ENCODE results near the gene WNT5B. TPM values are rescaled to one million over a fixed set of nuclear protein-coding genes. Genes with fewer than 3 reads are reported as not detected.
A peak's percentile ranks its signal among the peaks of the same experiment; 100 is the strongest.

WNT5B gene
- polyA plus RNA-seq, 1 donor (not counting 4 experiments of a cell fraction or from before 2014, with no cell fraction given), result 12.3 TPM

- no peak for DNase-seq (ENCODE audit: low read depth, low spot score)
Observed at GRCh38 chr12:1614360-1614759, 14.7 kb upstream of the WNT5B start.

GRCh38 chr12:1616233-1617066, 12.6 kb upstream of the WNT5B start:
- H3K36me3 ChIP-seq (ENCODE audit: control insufficient read depth in 2 of 2, extremely low read depth in 1 of 2, insufficient read depth in 2 of 2, low read length in 2 of 2), result no peaks in the 10 kb centered on the region
- H2AFZ ChIP-seq (ENCODE audit: control insufficient read depth, low read length), result no peak overlapping the region
- peak overlapping the region in 1 of 3 experiments; percentile 5 for H3K4me3 ChIP-seq (ENCODE audit: control insufficient read depth in 2 of 3, extremely low read depth in 1 of 3, insufficient read depth in 2 of 3, low read depth in 1 of 3, low read length in 3 of 3)
- peak overlapping the region; percentile 59 for H3K4me2 ChIP-seq (ENCODE audit: control insufficient read depth, extremely low read depth, insufficient read depth, low read depth, low read length)
- H3K4me1 ChIP-seq (ENCODE audit: control insufficient read depth, extremely low read depth, insufficient read depth, low read length), result peaks cover 27% of the 10 kb centered on the region
- H4K20me1 ChIP-seq (ENCODE audit: control insufficient read depth, extremely low read depth, insufficient read depth, low read length), result peaks cover 18% of the 10 kb centered on the region
- FAIRE-seq (peak; percentile 96), DNase-seq (ENCODE audit: low read depth, low spot score) (no peak)
- H3K27me3 ChIP-seq (ENCODE audit: control insufficient read depth, extremely low read depth, insufficient read depth, low read length), result peaks cover 43% of the 10 kb centered on the region
- H3K9me3 ChIP-seq (ENCODE audit: control insufficient read depth, low read depth, low read length), result no peaks in the 10 kb centered on the region
- no peaks in the 10 kb centered on the region for H3K79me2 ChIP-seq (ENCODE audit: control insufficient read depth, insufficient read depth, low read length)
- H3K9ac ChIP-seq (ENCODE audit: control insufficient read depth, extremely low read depth, insufficient read depth, low read length), result no peak overlapping the region
- H3K9me1 ChIP-seq (ENCODE audit: control insufficient read depth, extremely low read depth, insufficient read depth, low read length), result no peaks in the 10 kb centered on the region
- no peak overlapping the region for H3K27ac ChIP-seq (ENCODE audit: control insufficient read depth, insufficient read depth, low read length)
- TF ChIP-seq EZH2 (IDR thresholded peaks at IDR 0.05; ENCODE audit: low read length), result no peak
- TF ChIP-seq CTCF (optimal IDR thresholded peaks at IDR 0.05 in 1 of 3, IDR thresholded peaks at IDR 0.05 in 1 of 3, conservative IDR thresholded peaks at IDR 0.05 in 1 of 3; ENCODE audit: extremely low read depth in 1 of 3, insufficient read depth in 2 of 3, low read length in 3 of 3), result no peak
- dilution Hi-C loops (cut with MboI; ENCODE audit: extremely low pct_ligation_motif_present, low sequenced_read_pairs), result no loop called here

More at GRCh38 chr12:1614360-1614759, 14.7 kb upstream of the WNT5B start:
- H2AFZ ChIP-seq (ENCODE audit: control insufficient read depth, low read length), result no peak overlapping the region
- no peaks in the 10 kb centered on the region for H3K9me1 ChIP-seq (ENCODE audit: control insufficient read depth, extremely low read depth, insufficient read depth, low read length)
- no peaks in the 10 kb centered on the region for H3K36me3 ChIP-seq (ENCODE audit: control insufficient read depth in 2 of 2, extremely low read depth in 1 of 2, insufficient read depth in 2 of 2, low read length in 2 of 2)
- H3K27ac ChIP-seq (ENCODE audit: control insufficient read depth, insufficient read depth, low read length), result no peak overlapping the region
- no peak overlapping the region for H3K4me2 ChIP-seq (ENCODE audit: control insufficient read depth, extremely low read depth, insufficient read depth, low read depth, low read length)
- peaks cover 23% of the 10 kb centered on the region for H3K4me1 ChIP-seq (ENCODE audit: control insufficient read depth, extremely low read depth, insufficient read depth, low read length)
- dilution Hi-C loops (cut with MboI; ENCODE audit: extremely low pct_ligation_motif_present, low sequenced_read_pairs), result no loop called here
- H3K4me3 ChIP-seq (ENCODE audit: control insufficient read depth in 2 of 3, extremely low read depth in 1 of 3, insufficient read depth in 2 of 3, low read depth in 1 of 3, low read length in 3 of 3), result no peak overlapping the region
- no peak overlapping the region for H3K9ac ChIP-seq (ENCODE audit: control insufficient read depth, extremely low read depth, insufficient read depth, low read length)
- no peak for FAIRE-seq
- H3K79me2 ChIP-seq (ENCODE audit: control insufficient read depth, insufficient read depth, low read length), result no peaks in the 10 kb centered on the region
- TF ChIP-seq EZH2 (IDR thresholded peaks at IDR 0.05; ENCODE audit: low read length), result no peak
- no peak for TF ChIP-seq CTCF (optimal IDR thresholded peaks at IDR 0.05 in 1 of 3, IDR thresholded peaks at IDR 0.05 in 1 of 3, conservative IDR thresholded peaks at IDR 0.05 in 1 of 3; ENCODE audit: extremely low read depth in 1 of 3, insufficient read depth in 2 of 3, low read length in 3 of 3)
- peaks cover 49% of the 10 kb centered on the region for H3K27me3 ChIP-seq (ENCODE audit: control insufficient read depth, extremely low read depth, insufficient read depth, low read length)
- peaks cover 18% of the 10 kb centered on the region for H4K20me1 ChIP-seq (ENCODE audit: control insufficient read depth, extremely low read depth, insufficient read depth, low read length)
- no peaks in the 10 kb centered on the region for H3K9me3 ChIP-seq (ENCODE audit: control insufficient read depth, low read depth, low read length)

All from keratinocyte (primary cell).